Measurements from ENCODE around the gene MYOM3.

DNA sequence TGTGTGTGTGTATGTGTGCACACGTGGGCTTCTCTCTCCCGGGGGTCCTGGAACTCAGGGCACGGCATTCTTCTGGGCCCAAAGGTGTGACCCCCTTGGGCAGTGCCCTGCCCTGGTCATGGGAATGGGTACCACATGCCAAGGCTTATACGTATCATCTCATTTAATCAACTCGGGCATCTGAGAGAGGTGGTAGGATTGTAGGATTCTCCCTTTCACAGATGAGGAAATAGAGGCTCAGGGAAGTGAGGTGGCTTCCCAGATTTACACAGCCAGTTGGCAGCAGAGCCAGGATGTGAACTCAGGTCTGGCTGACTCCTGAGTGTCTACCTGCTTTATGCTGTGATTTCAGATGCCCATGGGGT lies 15.2 kb downstream of the MYOM3 start:
- TF ChIP-seq, protein P1, sequence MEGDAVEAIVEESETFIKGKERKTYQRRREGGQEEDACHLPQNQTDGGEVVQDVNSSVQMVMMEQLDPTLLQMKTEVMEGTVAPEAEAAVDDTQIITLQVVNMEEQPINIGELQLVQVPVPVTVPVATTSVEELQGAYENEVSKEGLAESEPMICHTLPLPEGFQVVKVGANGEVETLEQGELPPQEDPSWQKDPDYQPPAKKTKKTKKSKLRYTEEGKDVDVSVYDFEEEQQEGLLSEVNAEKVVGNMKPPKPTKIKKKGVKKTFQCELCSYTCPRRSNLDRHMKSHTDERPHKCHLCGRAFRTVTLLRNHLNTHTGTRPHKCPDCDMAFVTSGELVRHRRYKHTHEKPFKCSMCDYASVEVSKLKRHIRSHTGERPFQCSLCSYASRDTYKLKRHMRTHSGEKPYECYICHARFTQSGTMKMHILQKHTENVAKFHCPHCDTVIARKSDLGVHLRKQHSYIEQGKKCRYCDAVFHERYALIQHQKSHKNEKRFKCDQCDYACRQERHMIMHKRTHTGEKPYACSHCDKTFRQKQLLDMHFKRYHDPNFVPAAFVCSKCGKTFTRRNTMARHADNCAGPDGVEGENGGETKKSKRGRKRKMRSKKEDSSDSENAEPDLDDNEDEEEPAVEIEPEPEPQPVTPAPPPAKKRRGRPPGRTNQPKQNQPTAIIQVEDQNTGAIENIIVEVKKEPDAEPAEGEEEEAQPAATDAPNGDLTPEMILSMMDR (IDR thresholded peaks at IDR 0.05): no peak
- no peak for TF ChIP-seq POLR2A (IDR thresholded peaks at IDR 0.05)

Data from body of pancreas (tissue), 4 donors.